ENCODE results near the gene THEMIS2. TPM values are rescaled to one million over a fixed set of nuclear protein-coding genes. Genes with fewer than 3 reads are reported as not detected.

The THEMIS2 gene
- total and polyA plus RNA-seq, 2 of the 13 experiments (the other 11 are each of a cell fraction or from before 2014, with no cell fraction given) = 0.38 to 1.5 TPM

- FAIRE-seq = no peak
- ATAC-seq = peak; percentile 5; the same call in 1 of the 3 replicates
These were observed 3.8 kb upstream of the THEMIS2 start for GRCh38 chr1:27868556-27868931.

More at GRCh38 chr1:27868556-27868931, 3.8 kb upstream of the THEMIS2 start:
- ChIA-PET CTCF (ENCODE audit: low intra/inter-chr PET ratio, low total read pairs) (no interaction called here), POLR2A (no interaction called here)
- WGBS (ENCODE audit: low lambda C conversion rate) = 54% methylated on average over 3 of the region's 11 CpGs
- H3K79me2 ChIP-seq (ENCODE audit: insufficient read depth, low read length) = no peaks in the 10 kb centered on the region
- H3K4me1 ChIP-seq (ENCODE audit: insufficient read depth, low read length) = peaks cover 46% of the 10 kb centered on the region
- H3K9ac ChIP-seq (ENCODE audit: insufficient read depth, low read depth, low read length) = no peak overlapping the region
- peak overlapping the region; percentile 34 for H2AFZ ChIP-seq (ENCODE audit: low read length)
- H3K36me3 ChIP-seq (replicated peaks in 1 of 2; ENCODE audit: control insufficient read depth in 1 of 2, insufficient read depth in 2 of 2, low read length in 2 of 2) = no peaks in the 10 kb centered on the region
- in situ Hi-C loops (cut with HindIII; ENCODE audit: extremely low pct_ligation_motif_present, low pct_unique_long_range_greater_than_20kb) = loop anchor here (10.0 kb wide), 1 partner anchor 336 kb away; no protein-coding TSS in a partner anchor
- TF ChIP-seq ZNF362 (CRISPR knock-in tag; IDR thresholded peaks at IDR 0.05; ENCODE audit: borderline replicate concordance) (0 out of 2 replicates have a peak, but pooled peaks have one; percentile 14), HOXA3 (CRISPR knock-in tag; IDR thresholded peaks at IDR 0.05) (peak; percentile 32; the same call in 1 of the 2 replicates), ZBTB33 (CRISPR knock-in tag; IDR thresholded peaks at IDR 0.05) (peak; percentile 86), ZBTB38 (CRISPR knock-in tag; IDR thresholded peaks at IDR 0.05) (0 out of 2 replicates have a peak, but pooled peaks have one; percentile 41), CREB3 (CRISPR knock-in tag; IDR thresholded peaks at IDR 0.05) (no peak), ZNF644 (CRISPR knock-in tag; IDR thresholded peaks at IDR 0.05; ENCODE audit: low read depth) (peak; percentile 37; the same call in 1 of the 2 replicates), ZNF687 (CRISPR knock-in tag; IDR thresholded peaks at IDR 0.05) (no peak)
- no peak for DNase-seq (ENCODE audit: low spot score)
- peak overlapping the region; percentile 78 for H3K4me2 ChIP-seq (ENCODE audit: low read depth, low read length)
- BruUV-seq (replicated peaks) = no TSS peak
- peaks cover 0 to 13% of the 10 kb centered on the region in 2 experiments; a peak in 2 of 5 replicates for H3K27me3 ChIP-seq (ENCODE audit: control insufficient read depth in 1 of 2, insufficient read depth in 2 of 2, low read length in 2 of 2)
- no peaks in the 10 kb centered on the region for H3K9me3 ChIP-seq (ENCODE audit: low read length)
- intact Hi-C loops (cut with micrococcal nuclease; ENCODE audit: unreplicated experiment) = loop anchor here (10.0 kb wide), 1 partner anchor 56 kb away; no protein-coding TSS in a partner anchor
- no peaks in the 10 kb centered on the region for H4K20me1 ChIP-seq (ENCODE audit: insufficient read depth, low read length)
- H3K27ac ChIP-seq (ENCODE audit: extremely low read length, insufficient read depth, low read length) = no peak overlapping the region
- peak overlapping the region in 1 of 3 experiments; percentile 59; a peak in 1 of 6 replicates for H3K4me3 ChIP-seq (replicated peaks in 1 of 3; ENCODE audit: insufficient read depth in 1 of 3, low read depth in 2 of 3, low read length in 3 of 3)

Measured in HepG2 (cell line).